H1 (cell line): ENCODE measurements around the gene OVCH2. TPM values are rescaled to one million over a fixed set of nuclear protein-coding genes. Genes with fewer than 3 reads are reported as not detected.

Experiments
- CHD2 ChIP-seq: IDR thresholded peaks from 2 replicates; pipeline ENCODE4 v1.6.1; 2012; ENCODE audit warnings: low read length, improper control_type of control experiment
- CREB1 ChIP-seq: IDR thresholded peaks from 2 replicates; pipeline ENCODE4 v1.6.1; 2012; ENCODE audit warnings: inconsistent platforms
- EGR1 ChIP-seq: IDR thresholded peaks from 2 replicates; pipeline ENCODE4 v1.6.1; 2011; ENCODE audit warnings: low read depth, low read length, borderline replicate concordance
- KDM5A ChIP-seq: fragments of 200-600 bp; IDR thresholded peaks from 2 replicates; pipeline ENCODE4 v1.7.1; 2012; ENCODE audit warnings: mild to moderate bottlenecking, low read length, inconsistent platforms, mixed read lengths
- MAFK ChIP-seq: IDR thresholded peaks from 2 replicates; pipeline ENCODE4 v1.6.1; 2012; ENCODE audit warnings: low read depth, mild to moderate bottlenecking, improper control_type of control experiment, low read length
- RAD21 ChIP-seq, 2 experiments: IDR thresholded peaks in 1 of 2; conservative IDR thresholded peaks in 1 of 2; 2 replicates each; pipeline ENCODE4 v1.6.1; 2011; ENCODE audit warnings: low read depth in 2 of 2, low read length in 2 of 2, improper control_type of control experiment in 1 of 2, inconsistent platforms in 1 of 2, mild to moderate bottlenecking in 1 of 2, moderate library complexity in 1 of 2
- SIRT6 ChIP-seq: IDR thresholded peaks from one replicate; pipeline ENCODE4 v1.7.1; 2012; ENCODE audit warnings: low read length, inconsistent platforms
- TBP ChIP-seq: IDR thresholded peaks from 2 replicates; pipeline ENCODE4 v1.6.1; 2011; ENCODE audit warnings: low read depth, low read length, improper control_type of control experiment
- polyA plus RNA-seq, 7 experiments: library from polyadenylated mRNA; depleted of rRNA in 3 of 7; stranded (reverse) in 5 of 7; unstranded in 2 of 7; fragments of >200 nt in 5 of 7; fragments of 200-250 nt in 2 of 7; gene quantifications; 1 replicate in 5 of 7; 2 replicates in 1 of 7; 4 replicates in 1 of 7; pipeline versions ENCODE4 v1.2.1 to v1.2.3, GENCODE V29; 2011 to 2013; ENCODE audit warnings: missing spikeins in 2 of 7, mixed read lengths in 2 of 7
- total RNA-seq: library from RNA; stranded (reverse); fragmentation: NEBNext Ultra II Directional; extraction: Animal tissue kit (Norgen Biotek cat#: 25700); gene quantifications from 2 replicates; pipeline ENCODE4 v1.2.1, GENCODE V29; 2021
- TF ChIP-seq, protein P1 (sequence below): IDR thresholded peaks from 2 replicates; pipeline ENCODE4 v1.6.1; 2012; ENCODE audit warnings: low read length, inconsistent platforms

Gene OVCH2
- total and polyA plus RNA-seq, 2 of the 8 experiments (the other 6 are each of a cell fraction or from before 2014, with no cell fraction given), result 0.03 to 1.1 TPM

DNA sequence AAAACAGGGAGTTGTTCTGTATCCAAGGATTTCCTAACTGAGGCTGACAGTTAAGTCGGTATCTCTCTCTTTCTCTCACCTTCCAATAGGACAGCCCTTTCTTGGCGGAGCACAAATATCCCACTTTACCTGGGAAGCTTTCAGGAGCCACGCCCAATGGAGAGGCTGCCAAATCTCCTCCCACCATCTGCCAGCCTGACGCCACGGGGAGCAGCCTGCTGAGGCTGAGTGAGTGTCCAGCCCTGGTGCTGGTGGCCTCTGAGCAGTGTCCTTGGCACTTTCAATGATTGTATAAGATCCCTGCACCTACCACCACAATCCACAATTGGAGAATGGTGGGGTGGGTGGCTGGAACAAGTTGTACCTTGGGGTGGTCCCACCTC is 66.6 kb downstream of the OVCH2 start (continued):
- TF ChIP-seq CREB1 (no peak), CHD2 (no peak), EGR1 (no peak), TBP (no peak), SIRT6 (no peak), KDM5A (no peak), RAD21 (IDR thresholded peaks at IDR 0.05 in 1 of 2, conservative IDR thresholded peaks at IDR 0.05 in 1 of 2; ENCODE audit: low read depth in 2 of 2, low read length in 2 of 2) (no peak), MAFK (no peak)
- TF ChIP-seq, protein P1, sequence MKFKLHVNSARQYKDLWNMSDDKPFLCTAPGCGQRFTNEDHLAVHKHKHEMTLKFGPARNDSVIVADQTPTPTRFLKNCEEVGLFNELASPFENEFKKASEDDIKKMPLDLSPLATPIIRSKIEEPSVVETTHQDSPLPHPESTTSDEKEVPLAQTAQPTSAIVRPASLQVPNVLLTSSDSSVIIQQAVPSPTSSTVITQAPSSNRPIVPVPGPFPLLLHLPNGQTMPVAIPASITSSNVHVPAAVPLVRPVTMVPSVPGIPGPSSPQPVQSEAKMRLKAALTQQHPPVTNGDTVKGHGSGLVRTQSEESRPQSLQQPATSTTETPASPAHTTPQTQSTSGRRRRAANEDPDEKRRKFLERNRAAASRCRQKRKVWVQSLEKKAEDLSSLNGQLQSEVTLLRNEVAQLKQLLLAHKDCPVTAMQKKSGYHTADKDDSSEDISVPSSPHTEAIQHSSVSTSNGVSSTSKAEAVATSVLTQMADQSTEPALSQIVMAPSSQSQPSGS, result no peak
- TF ChIP-seq, all 59 proteins: peak for 0

Other genes with a start within 250 kb of the OVCH2 start
- 0.24 TPM in 1 of 2 replicates, not detected in the other for gene OLFML1, start 221.0 kb downstream of the OVCH2 start, total RNA-seq
- gene OLFML1, start 221.0 kb downstream of the OVCH2 start, polyA plus RNA-seq (2011; rRNA removed), result 0.03 TPM in 1 of 2 replicates, not detected in the other
- 9.8 and 11.7 TPM in 2 replicates for gene PPFIBP2, start 192.5 kb downstream of the OVCH2 start, total RNA-seq
- gene PPFIBP2, start 192.5 kb downstream of the OVCH2 start, polyA plus RNA-seq (2011; rRNA removed), result 5.5 and 6.3 TPM in 2 replicates
- 50.4 and 53.0 TPM in 2 replicates for gene CYB5R2, start 33.0 kb downstream of the OVCH2 start, total RNA-seq
- gene CYB5R2, start 33.0 kb downstream of the OVCH2 start, polyA plus RNA-seq (2011; rRNA removed), result 51.5 and 55.9 TPM in 2 replicates
- not detected in 2 replicates for gene OR5P2, start 90.5 kb upstream of the OVCH2 start, total RNA-seq
- 0.06 and 0.08 TPM in 2 replicates for gene OR5P2, start 90.5 kb upstream of the OVCH2 start, polyA plus RNA-seq (2011; rRNA removed)
- gene OR5P3, start 124.4 kb upstream of the OVCH2 start, total RNA-seq, result 0.27 TPM in 1 of 2 replicates, not detected in the other
- gene OR5P3, start 124.4 kb upstream of the OVCH2 start, polyA plus RNA-seq (2011; rRNA removed), result 0.14 TPM in 1 of 2 replicates, not detected in the other
- not detected in 2 replicates for gene OR10A6, start 224.8 kb upstream of the OVCH2 start, total RNA-seq
- not detected in 2 replicates for gene OR10A6, start 224.8 kb upstream of the OVCH2 start, polyA plus RNA-seq (2011; rRNA removed)
- gene OR10A3, start 235.2 kb upstream of the OVCH2 start, total RNA-seq, result not detected in 2 replicates
- not detected in 2 replicates for gene OR10A3, start 235.2 kb upstream of the OVCH2 start, polyA plus RNA-seq (2011; rRNA removed)